CD4-positive, alpha-beta T cell treated with Interleukin-4 for 4 hours (primary cell): Measurements from ENCODE around the gene ARG2.

Source experiments
- DNase-seq: peaks from one replicate; pipeline ENCODE4 v3.0.0-alpha.2; 2020

Gene ARG2

DNA sequence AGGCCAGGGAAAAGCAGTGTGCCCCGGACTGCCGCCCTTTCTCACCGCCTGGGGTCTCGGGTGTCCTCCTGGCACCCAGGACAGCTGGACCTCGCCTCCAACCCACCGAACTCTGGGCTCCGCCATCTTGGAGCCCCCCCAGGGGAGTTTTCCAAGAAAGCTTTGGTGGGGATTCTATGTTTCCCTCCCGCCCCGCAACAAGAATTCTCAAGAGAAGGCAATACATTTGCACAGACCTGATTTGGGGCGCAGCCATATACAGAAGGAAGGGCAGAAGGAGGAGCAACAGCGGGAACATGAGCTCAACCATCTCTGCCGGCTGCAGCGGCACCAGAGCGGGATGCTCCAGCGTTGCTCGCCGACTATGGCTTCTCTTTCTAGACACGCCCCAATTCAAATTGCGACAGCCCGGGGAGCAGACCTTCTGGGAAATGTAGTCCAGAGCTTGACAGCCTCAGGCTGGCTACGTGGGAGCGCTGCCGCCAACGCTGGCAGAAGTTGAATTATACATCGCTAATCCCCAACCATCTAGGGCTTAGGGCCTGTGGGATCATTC is 75.8 kb downstream of the ARG2 start, which contains the start of gene RDH11:
TSS of gene RDH11 (minus strand) at position 371 of the 556 bp plus-strand sequence. CDS start at position 310, 61 bp downstream.
- DNase-seq, result peak; percentile 88

DNA sequence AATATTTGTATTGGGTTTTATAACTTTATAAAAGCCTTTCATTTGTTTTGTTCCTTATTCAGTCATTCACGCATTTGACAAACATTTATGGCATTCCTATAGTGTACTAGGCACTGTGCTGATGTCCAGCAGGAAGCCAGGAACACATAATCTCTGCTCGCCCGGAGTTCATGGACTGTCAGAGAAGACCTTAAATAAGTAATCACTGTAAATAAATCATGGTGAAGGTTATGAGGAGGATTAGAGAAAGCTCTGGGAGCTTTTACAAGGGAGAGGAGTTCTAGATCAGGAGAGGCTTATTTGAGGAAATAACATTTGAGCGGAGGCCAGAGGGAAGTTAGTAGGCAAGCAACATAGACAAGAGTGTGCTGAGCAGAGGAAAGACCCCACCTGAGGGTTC is 77.3 kb downstream of the ARG2 start:
- DNase-seq, result no peak

DNA sequence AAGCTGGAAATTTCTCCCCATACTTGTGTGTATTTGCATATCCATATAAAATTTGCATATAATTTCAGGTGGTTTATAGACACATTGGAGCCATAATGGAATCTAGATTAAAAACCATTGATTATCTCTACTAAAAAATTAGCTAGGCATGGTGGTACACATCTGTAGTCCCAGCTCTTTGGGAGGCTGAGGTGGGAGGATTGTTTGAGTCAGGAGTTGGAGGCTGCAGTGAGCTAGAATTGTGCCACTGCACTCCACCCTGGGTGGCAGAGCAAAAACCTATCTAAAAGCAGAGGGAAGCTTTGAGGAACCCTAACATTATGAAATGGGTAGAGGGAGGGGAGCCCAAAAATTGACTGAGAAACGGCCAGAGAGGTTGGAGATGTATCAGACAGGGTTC is 78.5 kb downstream of the ARG2 start:
- DNase-seq, result no peak
